NK-92 treated with Interleukin-12 subunit alpha and Interleukin-12 subunit beta, amount 100 ng/mL, for 24 hours (cell line): Measurements from ENCODE around the gene TSPEAR.

Experiments used
- DNase-seq: peaks from one replicate; lab custom pipeline; 2025; lab: John Stamatoyannopoulos, UW

TSPEAR gene

DNA sequence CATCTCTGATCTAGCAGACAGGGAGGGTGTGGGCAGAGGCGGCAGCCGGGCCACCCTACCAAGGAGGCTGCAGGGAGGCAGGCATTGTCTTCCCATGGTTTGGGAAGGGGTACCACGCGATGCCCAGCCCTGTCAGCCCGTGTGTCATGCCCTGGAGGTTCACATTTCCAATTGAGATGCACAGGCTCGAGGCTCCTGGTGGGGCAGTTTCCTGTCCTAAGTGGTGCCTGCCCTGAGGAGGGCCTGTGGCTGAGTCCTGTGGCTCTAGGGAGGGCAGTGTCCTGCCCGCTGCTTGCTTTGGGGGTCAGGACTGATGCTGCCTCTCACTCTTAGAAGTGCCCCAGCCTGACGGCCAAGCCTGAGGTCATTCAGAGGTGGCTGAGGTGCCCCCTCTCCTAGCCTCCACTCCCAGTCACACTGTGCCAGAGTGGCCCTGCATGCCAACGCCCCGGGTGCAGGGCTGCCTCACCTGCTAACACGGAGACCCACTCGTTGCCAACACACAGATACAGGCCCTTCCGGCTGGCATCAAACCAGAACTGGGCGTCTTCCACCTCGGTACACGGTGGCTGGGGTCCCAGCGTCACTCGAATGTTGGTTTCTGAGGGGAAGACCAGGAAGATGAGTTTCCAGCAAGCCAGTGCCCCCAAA lies 183.3 kb downstream of the TSPEAR start:
- DNase-seq, result no peak

DNA sequence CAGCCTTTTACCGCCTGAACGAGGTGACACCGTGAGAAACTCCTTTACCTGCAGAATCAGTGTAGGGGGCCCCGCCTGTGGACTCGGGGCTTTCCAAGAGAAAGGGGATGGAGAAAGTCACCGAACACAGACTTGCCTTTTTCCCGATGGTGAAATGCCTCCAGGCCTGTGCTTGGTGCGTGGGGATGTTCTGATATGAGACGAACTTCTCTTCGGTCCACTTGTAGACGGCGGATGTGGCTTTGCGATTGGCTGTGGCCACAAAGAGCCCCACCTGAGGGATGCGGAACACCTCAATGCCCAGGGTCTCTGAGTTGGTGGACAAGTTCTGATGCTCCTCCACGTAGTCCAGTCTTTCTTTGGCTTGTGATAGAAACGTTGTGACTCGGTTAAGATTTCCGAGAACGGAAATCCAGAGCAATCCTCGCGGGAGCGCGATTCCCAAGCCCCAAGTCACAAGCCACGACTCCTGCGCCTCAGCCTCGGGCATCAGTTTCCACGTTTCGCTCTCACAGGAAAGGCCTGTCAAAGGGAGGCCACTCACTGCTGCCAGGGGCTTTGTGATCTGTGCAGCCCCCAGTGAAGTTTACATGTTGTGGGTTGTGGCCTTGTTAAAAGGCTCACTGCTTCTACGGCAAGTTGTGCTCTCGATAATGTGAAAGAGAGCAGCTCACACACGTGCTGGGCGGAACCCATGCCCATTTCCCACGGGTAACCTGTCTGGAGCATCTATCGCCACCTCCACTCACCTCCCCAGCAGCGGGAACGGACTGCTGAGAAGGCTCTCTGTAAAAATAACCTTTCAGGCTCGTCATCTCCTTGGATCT lies 184.0 kb downstream of the TSPEAR start:
- no peak for DNase-seq

DNA sequence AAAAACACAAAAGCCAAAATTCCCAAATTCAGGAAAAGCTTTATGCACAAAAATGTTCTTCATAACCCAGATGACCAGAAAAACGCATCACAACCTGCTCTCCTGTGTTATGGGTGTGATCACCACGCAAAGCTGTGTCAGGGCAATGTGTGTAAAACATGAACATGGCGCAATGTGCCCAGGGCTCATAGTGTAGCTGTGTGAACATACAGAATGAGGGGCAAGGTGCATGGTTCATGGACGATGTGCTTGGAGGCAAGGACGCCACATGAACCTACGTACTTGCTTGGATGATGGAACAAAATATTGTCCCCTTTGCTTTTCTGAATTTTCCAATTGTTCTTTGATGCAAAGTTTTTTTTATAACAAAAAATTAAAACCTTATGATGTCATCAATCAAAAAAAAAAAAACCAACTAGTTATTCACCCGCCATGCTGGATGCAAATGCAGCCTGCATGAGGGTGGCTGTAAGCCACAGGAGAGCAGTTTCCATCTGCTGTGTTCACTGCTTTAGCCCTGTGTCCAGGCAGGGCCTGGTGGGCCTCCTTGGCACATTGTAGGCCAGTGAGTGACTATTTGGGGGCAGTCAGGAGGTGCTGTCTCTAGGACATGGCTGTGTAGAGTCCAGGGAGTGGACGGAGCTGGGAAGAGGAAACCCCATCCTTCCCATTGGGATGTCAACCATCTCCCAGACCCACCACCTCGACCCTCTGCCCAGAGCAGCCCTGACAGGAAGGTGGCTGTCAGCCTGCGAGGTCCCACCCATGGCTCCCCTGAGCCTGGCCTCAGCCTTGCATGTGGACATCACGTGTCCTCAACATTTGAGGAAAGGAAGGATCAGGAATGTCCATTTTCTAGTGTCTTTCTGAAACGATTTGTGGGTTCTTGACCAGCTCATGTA lies 185.0 kb downstream of the TSPEAR start:
- no peak for DNase-seq

DNA sequence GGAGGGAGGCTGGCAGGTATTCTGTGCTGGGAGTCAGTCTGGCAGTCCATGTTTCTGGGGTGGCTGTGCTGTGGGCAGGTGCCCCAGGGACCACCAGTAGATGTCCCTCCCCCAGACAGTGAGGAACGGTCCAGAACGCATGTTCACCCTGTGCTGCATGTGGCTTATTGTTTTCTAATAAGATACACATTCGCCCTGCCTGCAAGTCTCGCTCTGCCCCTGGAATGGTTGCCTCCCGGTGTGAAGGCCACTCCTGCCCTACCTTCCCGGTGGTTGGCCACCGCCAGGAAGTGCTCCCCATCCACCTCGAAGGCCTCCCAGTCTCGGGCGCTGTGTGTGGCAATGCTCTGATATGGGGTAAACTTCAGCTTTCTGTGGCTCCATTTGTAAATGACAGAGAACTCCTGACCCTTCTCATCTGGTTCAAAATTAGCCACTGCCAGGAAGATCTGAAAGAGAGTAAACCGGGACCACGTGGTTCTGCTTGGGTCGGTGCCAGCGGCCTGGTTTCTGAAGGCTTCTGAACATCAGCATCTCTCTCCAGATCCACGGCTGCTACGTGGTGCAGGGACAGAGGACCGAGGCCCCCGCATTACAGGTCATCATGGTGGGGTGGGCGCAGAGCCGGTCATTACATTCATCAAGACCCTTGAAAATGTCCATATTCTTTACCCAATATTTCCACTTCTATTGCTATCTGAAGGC lies 185.8 kb downstream of the TSPEAR start:
- no peak for DNase-seq

DNA sequence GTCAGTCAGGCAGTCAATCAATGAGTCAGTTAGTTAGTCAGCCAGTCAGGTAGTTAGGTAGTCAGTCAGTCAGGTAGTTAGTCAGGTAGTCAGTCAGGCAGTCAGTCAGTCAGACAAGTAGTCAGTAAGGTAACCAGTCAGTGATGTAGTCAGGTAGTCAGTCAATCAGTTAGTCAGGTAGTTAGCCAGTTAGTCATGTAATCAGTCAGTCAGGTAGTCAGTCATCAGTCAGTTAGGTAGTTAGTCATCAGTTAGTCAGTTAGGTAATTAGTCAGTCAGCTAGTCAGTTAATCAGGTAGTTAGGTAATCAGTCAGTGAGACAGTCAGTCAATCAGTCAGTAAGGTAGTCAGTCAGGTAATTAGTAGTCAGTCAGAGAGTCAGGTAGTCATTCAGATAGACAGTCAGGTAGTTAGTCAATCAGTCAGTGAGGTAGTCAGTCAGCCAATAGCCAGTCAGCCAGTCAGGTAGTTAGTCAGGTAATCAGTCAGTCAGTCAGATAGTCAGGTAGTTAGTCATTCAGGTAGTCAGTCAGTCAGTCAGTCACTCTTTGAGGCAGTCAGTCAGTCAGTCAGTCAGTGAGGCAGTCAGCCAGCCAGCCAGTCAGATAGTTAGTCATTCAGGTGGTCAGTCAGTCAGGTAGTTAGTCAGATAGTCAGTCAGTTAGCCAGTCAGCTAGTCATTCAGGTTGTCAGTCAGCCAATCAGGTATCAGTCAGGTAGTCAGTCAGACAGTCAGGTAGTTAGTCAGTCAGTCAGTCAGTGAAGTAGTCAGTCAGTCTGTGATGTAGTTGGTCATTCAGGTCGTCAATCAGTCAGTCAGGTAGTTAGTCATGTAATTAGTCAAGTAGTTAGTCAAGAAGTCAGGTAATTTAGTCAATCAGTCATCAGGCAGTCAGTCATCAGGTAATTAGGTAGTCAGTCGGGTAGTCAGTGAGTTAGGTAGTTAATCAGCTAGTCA lies 186.7 kb downstream of the TSPEAR start:
- no peak for DNase-seq

DNA sequence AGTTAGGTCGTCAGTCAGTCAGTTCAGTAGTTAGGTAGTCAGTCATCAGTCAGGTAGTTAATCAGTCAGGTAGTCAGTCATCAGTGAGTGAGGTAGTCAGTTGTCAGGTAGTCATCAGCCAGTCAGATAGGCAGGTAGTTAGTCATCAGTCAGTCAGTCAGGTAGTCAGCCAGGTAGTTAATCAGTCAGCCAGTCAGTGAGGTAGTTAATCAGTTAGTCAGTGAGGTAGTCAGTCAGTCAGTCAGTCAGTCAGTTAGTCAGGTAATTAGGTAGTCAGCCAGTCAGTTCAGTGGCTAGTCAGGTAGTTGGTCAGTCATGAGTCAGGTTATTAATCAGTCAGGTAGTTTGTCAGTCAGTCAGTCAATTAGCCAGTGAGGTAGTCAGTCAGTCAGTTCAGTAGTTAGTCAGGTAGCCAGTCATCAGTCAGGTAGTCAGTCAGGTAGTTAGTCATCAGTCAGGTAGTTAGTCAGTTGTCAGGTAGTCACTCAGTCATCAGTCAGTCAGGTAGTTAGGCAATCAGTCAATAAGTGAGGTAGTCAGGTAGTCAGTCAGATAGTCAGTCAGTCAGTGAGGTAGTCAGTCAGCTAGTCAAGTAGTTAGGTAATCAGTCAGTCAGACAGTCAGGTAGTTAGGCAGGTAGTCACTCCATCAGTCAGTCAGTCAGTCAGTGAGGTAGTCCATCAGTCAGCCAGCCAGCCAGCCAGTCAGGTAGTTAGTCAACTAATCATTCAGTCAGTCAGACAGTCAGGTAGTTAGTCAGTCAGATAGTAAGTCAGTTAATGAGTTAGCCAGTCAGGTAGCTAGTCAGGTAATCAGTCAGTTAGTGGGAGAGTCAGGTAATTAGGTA lies 187.6 kb downstream of the TSPEAR start:
- DNase-seq, result no peak

DNA sequence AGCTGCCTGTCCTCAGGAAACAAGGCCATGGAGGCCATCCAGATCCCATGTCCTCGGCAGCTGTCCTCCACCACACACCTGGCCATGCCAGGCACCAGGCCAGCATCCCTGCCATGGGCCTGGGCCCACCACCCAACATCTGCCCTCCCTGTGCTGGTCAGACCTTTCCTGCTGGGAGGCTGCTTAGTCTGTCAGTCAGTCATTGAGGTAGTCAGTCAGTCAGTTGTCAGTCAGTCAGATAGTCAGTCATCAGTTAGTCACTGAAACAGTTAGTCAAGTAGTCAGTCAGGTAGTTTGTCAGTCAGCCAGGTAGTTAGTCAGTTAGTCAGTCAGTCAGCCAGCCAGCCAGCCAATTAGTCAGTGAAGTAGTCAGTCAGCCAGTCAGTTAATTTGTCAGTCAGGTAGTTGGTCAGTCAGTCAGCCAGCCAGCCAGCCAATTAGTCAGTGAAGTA lies 188.6 kb downstream of the TSPEAR start:
- DNase-seq, result no peak

DNA sequence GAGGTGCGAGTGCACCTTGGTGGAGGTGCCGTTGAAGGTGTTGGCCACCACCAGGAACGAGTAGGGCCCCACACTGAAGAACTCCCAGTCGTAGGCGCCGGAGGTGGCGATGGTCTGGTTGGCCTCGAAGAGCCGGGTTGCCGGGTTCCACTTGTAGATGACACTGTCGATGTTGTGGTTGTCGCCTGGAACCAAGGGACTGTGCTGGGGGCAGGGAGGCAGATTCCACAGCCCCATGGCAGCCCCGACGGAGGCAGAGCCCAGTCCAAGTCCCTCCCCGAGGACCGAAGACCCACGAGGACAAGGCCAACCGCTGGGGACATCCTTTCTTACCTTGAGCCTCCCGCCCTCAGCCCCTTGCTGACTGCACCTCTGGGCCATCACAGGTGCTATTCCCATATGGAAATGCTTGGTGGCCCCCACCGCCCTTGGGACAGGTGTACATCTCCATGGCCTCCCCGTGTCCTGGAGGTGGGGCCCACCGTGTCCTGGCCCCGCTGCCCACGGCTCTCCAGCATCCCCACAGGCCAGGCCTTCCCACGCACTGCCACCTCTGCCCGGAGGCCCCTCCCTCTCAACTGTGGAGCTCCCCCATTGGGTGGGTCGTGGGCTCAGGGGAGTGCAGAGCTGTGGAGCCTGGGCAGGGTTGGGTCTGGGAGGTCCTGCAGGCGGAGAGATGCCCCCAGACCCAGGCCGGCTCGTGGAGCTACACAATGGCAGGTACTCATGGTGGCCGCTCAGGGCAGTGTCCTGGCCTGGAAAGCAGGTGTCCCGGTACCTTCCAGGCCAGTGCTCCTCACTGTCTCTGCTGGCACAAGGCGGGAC lies 189.2 kb downstream of the TSPEAR start:
- no peak for DNase-seq

DNA sequence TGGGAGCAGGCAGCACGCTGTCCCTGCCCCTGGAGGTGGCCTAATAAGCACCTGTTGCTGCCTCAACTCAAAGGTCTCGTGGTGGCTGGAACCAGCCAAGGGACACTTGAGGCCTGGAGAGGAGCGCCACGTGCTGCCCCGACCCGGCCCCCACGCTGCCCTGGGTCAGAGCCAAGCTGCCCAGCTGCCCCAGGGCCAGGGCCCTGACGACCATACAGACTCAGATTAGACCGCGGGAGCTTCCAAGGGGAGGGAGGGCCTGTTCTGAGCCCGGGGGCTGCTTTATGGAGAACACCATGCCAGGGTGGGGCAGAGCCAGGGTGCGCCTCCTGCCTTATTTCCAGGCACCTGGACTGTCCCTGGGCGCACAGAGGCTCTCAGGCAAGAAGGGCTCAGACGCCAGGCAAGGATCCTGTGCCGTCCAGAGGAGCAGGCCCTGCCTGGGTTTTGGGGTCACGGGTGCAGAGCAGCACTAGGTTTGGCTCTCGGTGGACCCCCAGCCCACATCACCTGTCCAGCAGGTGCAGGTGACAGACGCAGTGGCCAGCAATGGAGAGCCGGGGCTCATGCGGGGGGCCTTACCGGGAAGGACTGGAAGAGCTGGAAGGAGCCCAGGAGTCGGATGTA lies 190.0 kb downstream of the TSPEAR start:
- DNase-seq, result no peak

DNA sequence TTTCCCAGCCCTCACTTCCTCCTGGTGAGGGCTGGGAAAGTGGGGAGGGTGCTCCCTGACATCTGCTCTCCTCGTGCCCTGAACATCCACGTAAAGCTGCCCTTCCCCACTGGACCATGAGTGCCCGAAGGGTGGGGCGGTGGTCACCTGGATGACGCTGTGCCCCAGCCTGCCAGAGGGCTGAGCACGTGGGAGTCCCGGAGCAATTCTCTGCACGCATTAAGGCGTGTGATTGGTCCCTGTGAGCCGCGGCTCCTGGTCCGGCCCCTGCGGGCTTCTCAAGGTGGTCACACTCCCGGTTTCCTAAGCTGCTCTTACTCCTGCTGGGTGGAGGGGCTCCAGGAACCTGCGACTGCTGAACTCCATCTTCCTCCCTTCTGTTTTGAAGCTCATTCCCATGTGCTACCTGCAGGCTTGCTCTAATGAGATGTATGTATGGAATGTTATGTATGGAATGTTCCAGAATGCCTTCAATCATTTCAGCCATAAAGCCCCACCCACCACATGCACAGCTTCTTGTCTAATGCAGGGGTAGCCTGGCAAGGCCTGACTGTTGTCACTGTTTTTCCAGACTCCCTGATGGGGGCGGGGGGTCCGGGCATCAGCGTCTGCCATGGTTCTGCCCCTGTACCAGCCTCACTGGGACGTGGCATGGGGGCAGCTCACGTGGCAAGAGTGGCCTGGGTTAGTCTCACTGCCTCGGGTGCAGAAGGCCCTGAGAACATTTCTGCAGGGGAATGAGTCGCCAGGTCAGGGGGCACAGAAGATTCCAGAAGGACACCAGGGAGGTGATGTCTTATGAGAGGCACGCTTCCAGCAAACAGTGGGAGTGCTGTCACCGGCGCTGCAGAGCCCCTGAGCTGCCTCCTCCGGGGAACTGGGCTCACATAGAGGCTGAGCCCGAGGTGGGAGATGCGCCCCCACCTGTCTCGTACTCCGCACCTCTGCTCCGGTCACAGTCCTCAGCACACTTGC lies 190.8 kb downstream of the TSPEAR start:
- DNase-seq, result no peak

DNA sequence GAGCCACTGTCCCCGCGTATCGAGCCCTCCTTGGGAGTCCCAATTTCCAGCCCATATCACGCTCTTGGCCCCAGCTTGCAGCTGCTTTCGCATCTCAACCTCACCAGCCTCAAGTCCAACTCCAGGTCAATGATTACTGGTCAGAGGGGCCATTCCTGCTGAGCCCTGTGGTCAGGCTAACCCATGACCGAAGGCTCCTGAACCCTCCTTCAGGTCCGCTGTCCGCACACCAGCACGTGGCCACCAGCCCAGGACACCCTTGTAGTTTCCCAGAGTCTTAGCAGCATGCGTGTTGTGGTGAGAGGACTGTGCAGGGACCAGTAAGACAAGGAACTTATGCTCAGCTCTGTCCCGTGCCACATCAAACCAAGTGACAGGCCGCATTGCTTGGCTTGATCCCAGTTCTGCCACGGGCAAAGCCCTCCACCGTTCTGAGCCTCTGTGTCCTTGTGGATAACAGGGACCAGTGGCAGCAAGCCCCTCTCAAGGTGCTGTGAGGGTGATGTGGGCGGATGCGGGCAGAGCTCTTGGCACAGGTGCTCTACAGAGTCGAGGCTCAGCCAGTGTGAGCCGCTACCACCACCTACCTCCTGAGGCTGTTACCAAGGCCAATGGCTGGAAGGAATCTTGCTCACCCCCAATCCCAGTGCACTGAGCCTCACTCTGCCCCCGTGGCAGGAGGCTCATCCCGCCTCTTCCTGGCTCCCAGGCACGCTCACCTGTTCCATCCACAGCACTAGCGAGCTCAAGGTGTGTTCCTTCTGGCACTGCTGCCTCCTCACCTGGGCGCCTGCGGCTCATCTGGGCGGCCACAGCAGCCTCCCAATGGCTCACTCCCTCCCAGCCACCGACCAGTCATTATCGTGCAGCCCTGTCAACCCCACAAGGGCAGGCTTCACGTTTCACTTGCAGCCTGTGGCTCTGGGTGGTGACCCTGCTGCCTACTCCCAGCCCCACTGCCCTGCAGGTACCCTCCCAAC lies 191.7 kb downstream of the TSPEAR start:
- DNase-seq, result no peak

DNA sequence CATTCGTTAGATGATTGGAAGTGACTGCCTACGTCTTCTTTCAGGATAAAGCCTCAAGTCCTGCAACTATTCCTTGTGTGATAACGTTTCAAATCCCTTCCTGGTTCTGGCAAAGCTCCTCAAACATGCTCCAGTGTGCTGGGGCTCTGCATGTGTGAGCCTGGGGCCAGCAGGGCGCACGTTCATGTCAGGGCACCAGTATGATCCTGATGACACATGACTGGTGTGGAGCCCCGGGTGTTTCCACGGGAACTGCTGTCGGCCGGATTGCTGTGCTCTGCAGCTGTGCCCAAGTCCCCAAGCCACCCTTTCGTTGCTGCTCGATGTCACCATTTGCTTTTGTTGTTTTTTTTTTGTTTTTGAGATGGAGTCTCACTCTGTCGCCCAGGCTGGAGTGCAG lies 192.7 kb downstream of the TSPEAR start:
- DNase-seq, result no peak

DNA sequence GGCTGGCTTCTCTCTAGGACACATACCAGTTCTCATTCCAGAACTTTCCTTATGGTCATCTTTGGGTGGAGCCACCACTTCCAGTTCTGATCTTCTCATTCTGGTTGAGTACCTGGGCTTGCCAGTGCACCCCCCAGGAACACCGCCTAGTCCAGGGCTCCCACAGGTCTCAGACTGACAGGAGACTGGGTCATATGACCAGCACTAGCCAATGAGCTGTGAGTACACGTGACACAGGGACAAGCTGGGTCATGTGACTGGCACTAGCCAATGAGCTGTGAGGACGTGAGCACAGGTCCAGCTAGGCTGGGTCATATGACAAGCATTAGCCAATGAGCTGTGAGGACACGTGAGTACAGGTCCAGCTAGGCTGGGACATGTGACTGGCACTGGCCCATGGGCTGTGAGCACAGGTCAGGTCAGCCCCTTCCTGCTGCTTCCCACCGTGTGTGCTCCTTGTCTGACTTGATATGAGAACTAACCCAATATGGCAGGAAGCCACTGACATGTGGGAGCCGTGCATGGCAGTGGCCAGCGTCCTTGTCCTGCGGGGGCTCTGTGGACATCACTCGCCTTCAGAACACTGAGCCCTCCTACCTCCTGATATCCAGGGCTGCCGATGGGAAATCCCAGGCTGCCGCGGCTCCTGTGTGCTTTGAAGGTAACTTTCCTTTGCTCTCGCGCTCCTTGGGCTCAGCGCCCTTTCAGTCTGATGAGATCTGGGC lies 194.0 kb downstream of the TSPEAR start:
- no peak for DNase-seq

DNA sequence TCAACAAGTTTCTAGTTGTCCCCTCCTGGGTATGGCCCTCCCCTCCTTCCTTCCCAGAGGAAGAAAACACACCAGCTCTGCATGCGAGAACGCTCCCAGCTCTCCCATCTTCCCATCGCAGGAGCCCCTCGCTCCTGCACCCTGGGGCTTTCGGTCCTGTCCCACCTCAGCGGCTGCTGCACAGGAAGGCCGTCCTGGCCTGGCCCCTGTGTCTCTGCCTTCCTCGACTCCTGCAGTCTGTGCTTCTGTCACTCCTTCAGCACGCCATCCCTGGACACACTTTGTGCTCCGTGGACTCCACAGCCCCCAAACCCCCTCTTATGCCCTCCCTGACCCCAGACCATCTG lies 194.6 kb downstream of the TSPEAR start:
- no peak for DNase-seq

DNA sequence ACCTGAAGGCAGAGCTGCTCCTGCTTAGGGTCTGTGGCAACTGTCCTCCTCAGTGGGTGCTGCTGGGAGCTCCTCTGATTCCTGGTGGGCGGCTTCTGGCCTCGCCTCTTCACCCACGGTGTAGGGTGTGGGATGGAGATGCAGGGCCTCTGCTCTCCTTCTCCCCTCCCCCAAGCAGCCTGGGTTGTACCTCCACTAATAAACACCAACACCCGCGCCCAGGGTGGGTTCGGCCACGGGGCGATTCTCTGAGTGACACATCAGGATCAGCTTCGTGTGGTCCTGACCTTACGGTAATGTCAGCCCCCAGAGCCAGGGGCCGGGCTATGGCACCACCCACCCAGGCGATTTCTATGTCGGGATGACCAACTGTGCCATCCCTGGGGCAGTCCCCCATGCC lies 195.0 kb downstream of the TSPEAR start:
- DNase-seq, result no peak
